HepG2 (cell line): ENCODE results near the gene NTRK2. TPM values are rescaled to one million over a fixed set of nuclear protein-coding genes. Genes with fewer than 3 reads are reported as not detected.

Experiments used
- ATAC-seq: fragments of 200-7000 bp; cut with Tn5 transposase; 3 replicates; pipeline ENCODE4 v1.9.1; 2020; ENCODE audit warnings: mild to moderate bottlenecking, moderate library complexity
- BruUV-seq: library from RNA; stranded (reverse); fragments of 400-500 nt; replicated peaks from 2 replicates; lab custom pipeline; 2021; lab: Mats Ljungman, UMichigan
- CTCF ChIA-PET: fragments of 300-600 bp; formaldehyde crosslinking; extraction: SDS; loops from one replicate; lab custom pipeline; 2021; ENCODE audit warnings: low total read pairs, inconsistent platforms, low intra/inter-chr PET ratio; lab: Yijun Ruan, JAX
- POLR2A ChIA-PET: fragments of 350-600 bp; sonication (Branson Sonifier 250); formaldehyde crosslinking; loops from one replicate; lab custom pipeline; 2020; ENCODE audit warnings: antibody characterized with exemption, inconsistent platforms; lab: Yijun Ruan, JAX
- DNase-seq: peaks from one replicate; pipeline ENCODE4 v3.0.0-alpha.2; 2015; ENCODE audit warnings: low spot score
- FAIRE-seq: peaks from 3 replicates; lab custom pipeline; 2011; peaks lifted over from hg19 to GRCh38; lab: Jason Lieb, UNC
- H2AFZ ChIP-seq: one replicate; pipeline ENCODE4 v1.6.1; 2011; ENCODE audit warnings: low read length, inconsistent platforms
- H3K27ac ChIP-seq: fragments of 300-600 bp; 3 replicates; pipeline ENCODE4 v1.8.0; 2011; ENCODE audit warnings: mixed run types, mild to moderate bottlenecking, mixed read lengths, low read length, inconsistent platforms; ENCODE audit not compliant: insufficient read depth; ENCODE audit errors: extremely low read length
- H3K27me3 ChIP-seq, 2 experiments: fragments of 200-600 bp in 1 of 2; 2 replicates in 1 of 2; 3 replicates in 1 of 2; pipeline versions ENCODE4 v1.6.0 to v1.8.0; 2011; ENCODE audit warnings: low read length in 2 of 2, mild to moderate bottlenecking in 2 of 2, moderate library complexity in 2 of 2, inconsistent platforms in 1 of 2; ENCODE audit not compliant: insufficient read depth in 2 of 2, control insufficient read depth in 1 of 2
- H3K36me3 ChIP-seq, 2 experiments: fragments of 200-600 bp in 1 of 2; replicated peaks in 1 of 2; 2 replicates in 1 of 2; 3 replicates in 1 of 2; pipeline versions ENCODE4 v1.5.1 to v1.8.0; 2011; ENCODE audit warnings: low read length in 2 of 2, inconsistent platforms in 1 of 2; ENCODE audit not compliant: insufficient read depth in 2 of 2, control insufficient read depth in 1 of 2
- H3K4me1 ChIP-seq: 2 replicates; pipeline ENCODE4 v1.5.1; 2012; ENCODE audit warnings: low read length, inconsistent platforms; ENCODE audit not compliant: insufficient read depth
- H3K4me2 ChIP-seq: 2 replicates; pipeline ENCODE4 v1.6.0; 2011; ENCODE audit warnings: low read depth, low read length, inconsistent platforms
- H3K4me3 ChIP-seq, 3 experiments: fragments of 200-600 bp in 1 of 3; sonication (generic), shearing (Covaris generic) in 1 of 3; replicated peaks in 1 of 3; 2 replicates each; pipeline ENCODE4 v1.5.1; 2011 to 2016; ENCODE audit warnings: low read length in 3 of 3, inconsistent platforms in 2 of 3, low read depth in 2 of 3, mild to moderate bottlenecking in 2 of 3, control low read depth in 1 of 3, mixed read lengths in 1 of 3; ENCODE audit not compliant: insufficient read depth in 1 of 3
- H3K79me2 ChIP-seq: one replicate; pipeline ENCODE4 v1.6.1; 2011; ENCODE audit warnings: low read length, inconsistent platforms; ENCODE audit not compliant: insufficient read depth
- H3K9ac ChIP-seq: 2 replicates; pipeline ENCODE4 v1.6.0; 2011; ENCODE audit warnings: mild to moderate bottlenecking, low read depth, low read length, inconsistent platforms; ENCODE audit not compliant: insufficient read depth
- H3K9me3 ChIP-seq: 2 replicates; pipeline ENCODE4 v1.5.1; 2012; ENCODE audit warnings: mild to moderate bottlenecking, low read length
- H4K20me1 ChIP-seq: 2 replicates; pipeline ENCODE4 v1.6.0; 2011; ENCODE audit warnings: inconsistent platforms, mild to moderate bottlenecking, low read length, moderate library complexity; ENCODE audit not compliant: insufficient read depth
- MXI1 ChIP-seq: IDR thresholded peaks from 3 replicates; pipeline ENCODE4 v1.6.1; 2012; ENCODE audit warnings: low read depth, low read length, inconsistent platforms, borderline replicate concordance
- ZFP36 ChIP-seq: fragments of 150-350 bp; IDR thresholded peaks from 2 replicates; pipeline ENCODE4 v1.6.1; 2018; ENCODE audit warnings: borderline replicate concordance, low read length, low read depth; ENCODE audit not compliant: partially characterized antibody
- ZNF180 ChIP-seq: sonication (generic); formaldehyde crosslinking; IDR thresholded peaks from 2 replicates; pipeline ENCODE4 v1.4.0; 2020; ENCODE audit warnings: low read depth, missing genetic modification reagents, borderline replicate concordance
- ZNF253 ChIP-seq: sonication (generic); formaldehyde crosslinking; IDR thresholded peaks from 2 replicates; pipeline ENCODE4 v1.8.0; 2022; ENCODE audit warnings: mild to moderate bottlenecking, missing genetic modification reagents, borderline replicate concordance
- ZNF569 ChIP-seq: sonication (generic); formaldehyde crosslinking; IDR thresholded peaks from 2 replicates; pipeline ENCODE4 v1.5.0; 2020; ENCODE audit warnings: mild to moderate bottlenecking, missing genetic modification reagents, moderate library complexity, borderline replicate concordance
- ZNF792 ChIP-seq: IDR thresholded peaks from 2 replicates; pipeline ENCODE4 v1.6.1; 2016
- WGBS: methylation state at CpG from one replicate; pipeline ENCODE4 v1.1.6; 2017; ENCODE audit warnings: low lambda C conversion rate; 5-methylcytosine and 5-hydroxymethylcytosine counted together
- in situ Hi-C: cut with HindIII; loops from 2 replicates; pipeline ENCODE4 v1.10.0; 2017; ENCODE audit warnings: low pct_unique_long_range_greater_than_20kb; ENCODE audit not compliant: extremely low pct_ligation_motif_present
- intact Hi-C: fragments of 100-400 bp; cut with micrococcal nuclease; formaldehyde crosslinking; loops from one replicate; pipeline ENCODE4 v1.10.0; 2022; ENCODE audit not compliant: unreplicated experiment
- polyA plus RNA-seq, 8 experiments: library from polyadenylated mRNA; depleted of rRNA in 3 of 8; stranded (reverse) in 7 of 8; unstranded in 1 of 8; fragments of >200 nt; fragmentation: Illumina TruSeq in 4 of 8; extraction: Trizol in 4 of 8; gene quantifications; 2 replicates each; pipeline versions ENCODE4 v1.2.1 to v1.2.3, GENCODE V29; 2011 to 2016; ENCODE audit warnings: low read depth in 4 of 8, missing spikeins in 1 of 8, mixed read lengths in 1 of 8; ENCODE audit not compliant: insufficient read depth in 1 of 8
- total RNA-seq, 5 experiments: library from RNA; depleted of rRNA; stranded (reverse); fragments of >200 nt; fragmentation: Illumina TruSeq; extraction: Trizol; gene quantifications; 2 replicates each; pipeline ENCODE4 v1.2.3, GENCODE V29; 2016; ENCODE audit warnings: low read depth in 1 of 5

Gene NTRK2
- total and polyA plus RNA-seq, 2 of the 13 experiments (the other 11 are each of a cell fraction or from before 2014, with no cell fraction given), result not detected

DNA sequence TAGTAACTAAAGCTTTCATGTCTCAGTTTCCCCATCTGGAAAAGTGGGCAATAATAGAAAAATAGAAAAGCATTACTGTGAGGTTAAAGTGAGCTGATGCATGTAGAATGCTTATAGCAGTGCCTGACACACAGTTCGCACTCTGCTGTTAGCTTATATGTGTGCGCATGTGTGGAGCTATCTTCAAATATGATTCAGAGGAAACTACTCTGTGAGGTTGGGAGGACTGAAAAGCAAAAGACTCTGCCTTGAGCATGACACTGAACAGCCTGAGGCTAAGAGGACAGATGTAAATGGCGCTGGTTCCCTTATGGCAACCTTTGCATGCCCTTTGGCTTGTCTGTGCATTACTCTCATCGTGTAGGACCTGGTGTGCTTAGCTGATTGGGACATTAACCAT, 19.4 kb downstream of the NTRK2 start:
- Histone ChIP-seq H3K4me1 (no peaks in the 10 kb centered on the region), H3K9me3 (no peaks in the 10 kb centered on the region), H3K4me2 (no peak overlapping the region), H3K79me2 (no peaks in the 10 kb centered on the region), H2AFZ (no peak overlapping the region), H4K20me1 (no peaks in the 10 kb centered on the region), H3K36me3 (no peaks in the 10 kb centered on the region), H3K27ac (no peak overlapping the region), H3K27me3 (peaks cover 0 to 3% of the 10 kb centered on the region in 2 experiments; a peak in 2 of 5 replicates), H3K4me3 (no peak overlapping the region), H3K9ac (no peak overlapping the region)
- BruUV-seq, result no TSS peak
- in situ Hi-C loops (loop anchor here (25.0 kb wide), 1 partner anchor 573 kb away; no protein-coding TSS in a partner anchor), intact Hi-C loops (no loop called here)
- ATAC-seq (no peak), DNase-seq (no peak), FAIRE-seq (no peak)
- ChIA-PET CTCF (no interaction called here), POLR2A (no interaction called here)
- TF ChIP-seq MXI1, result no peak
- no peak for TF ChIP-seq ZNF569 (CRISPR knock-in tag)
- TF ChIP-seq ZNF180 (CRISPR knock-in tag), result no peak
- TF ChIP-seq ZNF792 (CRISPR knock-in tag), result no peak
- WGBS, result 45% methylated on average over 2 of the region's 4 CpGs

- H3K27me3 ChIP-seq, result no peaks in the 10 kb centered on the region; a peak in 1 of 5 replicates
- intact Hi-C loops, result no loop called here
- FAIRE-seq (no peak), ATAC-seq (no peak), DNase-seq (no peak)
- CTCF ChIA-PET, result no interaction called here
- H3K79me2 ChIP-seq, result no peaks in the 10 kb centered on the region
- H2AFZ ChIP-seq, result no peak overlapping the region
- BruUV-seq, result no TSS peak
- no peaks in the 10 kb centered on the region for H3K9me3 ChIP-seq
- no peaks in the 10 kb centered on the region for H4K20me1 ChIP-seq
- H3K9ac ChIP-seq, result no peak overlapping the region
- 14% methylated on average over 4 of the region's 5 CpGs for WGBS
- TF ChIP-seq ZNF253 (no peak), ZFP36 (no peak), ZNF569 (CRISPR knock-in tag) (no peak)
- POLR2A ChIA-PET, result no interaction called here
- no peaks in the 10 kb centered on the region for H3K4me1 ChIP-seq
- H3K4me2 ChIP-seq, result no peak overlapping the region
- in situ Hi-C loops, result loop anchor here (25.0 kb wide), 1 partner anchor 571 kb away; no protein-coding TSS in a partner anchor
- H3K36me3 ChIP-seq, result no peaks in the 10 kb centered on the region
- no peak overlapping the region for H3K27ac ChIP-seq
- H3K4me3 ChIP-seq, result no peak overlapping the region
Measured at GRCh38 chr9:84691634-84692033, 22.1 kb downstream of the NTRK2 start.
